Choroid plexus epithelial cell (primary cell): ENCODE data around the gene ATRX.
A peak's percentile ranks its signal among the peaks of the same experiment; 100 is the strongest.

ENCODE experiments used
- DNase-seq: peaks from one replicate; pipeline ENCODE4 v3.0.0-alpha.2; 2010; ENCODE audit warnings: low read depth
- H3K4me3 ChIP-seq: 2 replicates; pipeline ENCODE4 v1.5.1; 2011; ENCODE audit warnings: low read depth, mild to moderate bottlenecking, control low read depth, low read length, moderate library complexity
- TF ChIP-seq, protein P1 (sequence below): conservative IDR thresholded peaks from 2 replicates; pipeline ENCODE4 v1.5.1; 2011; ENCODE audit warnings: low read depth, mild to moderate bottlenecking, control low read depth, inconsistent platforms, low read length, moderate library complexity

Gene ATRX

DNA sequence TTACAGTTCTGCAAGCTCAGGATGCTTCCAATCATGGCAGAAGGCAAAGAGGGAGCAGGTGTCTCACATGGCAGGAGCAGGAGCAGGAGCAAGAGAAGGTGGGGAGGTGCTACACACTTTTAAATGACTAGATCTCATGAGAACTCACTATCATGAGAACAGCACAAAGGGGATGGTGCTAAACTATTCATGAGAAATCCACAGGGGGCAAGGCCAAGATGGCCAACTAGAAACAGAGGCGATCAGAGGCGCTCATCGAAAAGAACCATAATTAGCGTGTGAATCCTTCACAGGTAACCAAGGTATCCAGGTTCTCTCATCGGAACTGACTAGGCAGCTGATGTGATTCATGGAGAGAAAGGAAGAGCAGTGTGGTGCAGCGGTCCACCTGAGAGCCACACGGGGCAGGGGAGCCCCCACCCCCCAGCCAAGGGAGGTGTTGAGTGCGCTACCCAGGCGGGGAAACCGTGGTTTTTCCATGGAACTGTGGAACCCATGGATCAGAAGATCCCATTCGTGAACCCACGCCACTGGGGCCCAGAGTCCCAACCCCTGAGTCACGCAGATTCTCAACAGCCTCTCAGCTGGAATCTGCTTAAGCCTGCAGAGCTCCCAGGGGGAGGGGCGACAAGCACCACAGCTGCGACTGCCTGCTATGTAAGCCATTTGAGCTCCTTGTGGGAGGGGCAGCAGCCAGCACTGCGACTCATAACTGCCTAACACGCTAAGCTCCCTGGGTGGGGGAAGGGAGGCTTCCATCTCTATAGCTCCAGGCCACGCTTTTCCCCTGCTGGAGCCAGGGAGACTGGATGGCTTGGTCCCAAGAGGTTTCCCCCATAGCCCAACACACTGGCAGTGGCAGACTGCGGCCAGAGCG, 292.1 kb downstream of the ATRX start:
- TF ChIP-seq, protein P1, sequence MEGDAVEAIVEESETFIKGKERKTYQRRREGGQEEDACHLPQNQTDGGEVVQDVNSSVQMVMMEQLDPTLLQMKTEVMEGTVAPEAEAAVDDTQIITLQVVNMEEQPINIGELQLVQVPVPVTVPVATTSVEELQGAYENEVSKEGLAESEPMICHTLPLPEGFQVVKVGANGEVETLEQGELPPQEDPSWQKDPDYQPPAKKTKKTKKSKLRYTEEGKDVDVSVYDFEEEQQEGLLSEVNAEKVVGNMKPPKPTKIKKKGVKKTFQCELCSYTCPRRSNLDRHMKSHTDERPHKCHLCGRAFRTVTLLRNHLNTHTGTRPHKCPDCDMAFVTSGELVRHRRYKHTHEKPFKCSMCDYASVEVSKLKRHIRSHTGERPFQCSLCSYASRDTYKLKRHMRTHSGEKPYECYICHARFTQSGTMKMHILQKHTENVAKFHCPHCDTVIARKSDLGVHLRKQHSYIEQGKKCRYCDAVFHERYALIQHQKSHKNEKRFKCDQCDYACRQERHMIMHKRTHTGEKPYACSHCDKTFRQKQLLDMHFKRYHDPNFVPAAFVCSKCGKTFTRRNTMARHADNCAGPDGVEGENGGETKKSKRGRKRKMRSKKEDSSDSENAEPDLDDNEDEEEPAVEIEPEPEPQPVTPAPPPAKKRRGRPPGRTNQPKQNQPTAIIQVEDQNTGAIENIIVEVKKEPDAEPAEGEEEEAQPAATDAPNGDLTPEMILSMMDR = no peak
- peak; percentile 88 for DNase-seq
- no peak overlapping the region for H3K4me3 ChIP-seq

DNA sequence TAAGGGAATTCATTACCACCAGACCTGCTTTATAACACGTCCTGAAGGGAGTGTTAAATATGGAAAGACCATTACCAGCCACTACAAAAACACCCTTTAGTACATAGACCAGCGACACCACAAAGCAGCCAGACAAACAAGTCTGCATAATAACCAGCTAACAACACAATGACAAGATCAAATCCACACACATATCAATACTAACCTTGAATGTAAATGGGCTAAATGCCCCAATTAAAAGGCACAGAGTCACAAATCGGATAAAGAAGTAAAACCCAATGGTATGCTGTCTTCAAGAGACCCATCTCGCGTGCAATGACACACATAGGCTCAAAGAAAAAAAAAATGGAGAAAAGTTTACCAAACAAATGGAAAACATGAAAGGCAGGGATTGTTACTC, 302.0 kb downstream of the ATRX start:
- no peak for DNase-seq
- TF ChIP-seq, protein P1 = no peak
- H3K4me3 ChIP-seq = no peak overlapping the region

DNA sequence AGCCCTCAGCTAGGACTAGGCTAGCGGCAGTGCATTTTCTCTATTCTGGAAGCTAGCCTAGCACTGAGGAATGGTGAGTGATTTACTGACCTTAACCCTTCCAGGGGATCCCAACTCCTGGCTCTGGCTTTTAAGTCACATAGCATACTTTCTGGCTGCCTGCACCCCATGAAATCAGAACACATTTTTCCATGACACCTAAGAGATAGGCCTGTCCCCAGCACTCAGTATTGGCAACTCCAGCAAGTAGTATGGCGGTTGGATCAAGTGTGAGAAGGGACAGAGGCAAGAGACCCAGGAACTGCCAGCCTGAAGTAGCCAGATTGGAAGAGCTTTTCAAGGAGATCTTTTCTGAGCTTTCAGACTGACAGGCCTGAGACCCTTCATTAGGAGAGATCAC, 330.6 kb downstream of the ATRX start:
- TF ChIP-seq, protein P1 = no peak
- DNase-seq = no peak
- H3K4me3 ChIP-seq = no peak overlapping the region
